ENCODE measurements around the gene RP9.
A peak's percentile ranks its signal among the peaks of the same experiment; 100 is the strongest.

RP9 gene

GRCh38 chr7:33066771-33067170, 42.4 kb downstream of the RP9 start:
- Histone ChIP-seq H3K9me3 (ENCODE audit: control insufficient read depth, low read length) (peaks cover 8% of the 10 kb centered on the region), H3K36me3 (ENCODE audit: control insufficient read depth, insufficient read depth, low read length) (no peaks in the 10 kb centered on the region), H3K4me3 (ENCODE audit: insufficient read depth, low read depth, low read length) (no peak overlapping the region), H3K27ac (ENCODE audit: insufficient read depth, low read depth, low read length, poor library complexity, severe bottlenecking) (no peak overlapping the region), H3K27me3 (ENCODE audit: control insufficient read depth, insufficient read depth, low read length, poor library complexity, severe bottlenecking) (no peaks in the 10 kb centered on the region), H3K4me1 (ENCODE audit: control insufficient read depth, insufficient read depth, low read length) (no peaks in the 10 kb centered on the region)
- 79% methylated on average over 1 of the region's 1 CpG; no CpG with 5 or more reads in 1 of the 2 experiments for WGBS, 2 experiments

GRCh38 chr7:33065981-33066380, 43.2 kb downstream of the RP9 start:
- Histone ChIP-seq H3K27me3 (ENCODE audit: control insufficient read depth, insufficient read depth, low read length, poor library complexity, severe bottlenecking) (no peaks in the 10 kb centered on the region), H3K9me3 (ENCODE audit: control insufficient read depth, low read length) (peaks cover 8% of the 10 kb centered on the region), H3K4me3 (ENCODE audit: insufficient read depth, low read depth, low read length) (no peak overlapping the region), H3K36me3 (ENCODE audit: control insufficient read depth, insufficient read depth, low read length) (no peaks in the 10 kb centered on the region), H3K4me1 (ENCODE audit: control insufficient read depth, insufficient read depth, low read length) (no peaks in the 10 kb centered on the region), H3K27ac (ENCODE audit: insufficient read depth, low read depth, low read length, poor library complexity, severe bottlenecking) (no peak overlapping the region)
- WGBS, 2 experiments, result 92 to 95% methylated on average over 1 of the region's 1 CpG

GRCh38 chr7:33062782-33063443, 46.3 kb downstream of the RP9 start:
- peaks cover 8% of the 10 kb centered on the region for H3K9me3 ChIP-seq (ENCODE audit: control insufficient read depth, low read length)
- H3K36me3 ChIP-seq (ENCODE audit: control insufficient read depth, insufficient read depth, low read length), result no peaks in the 10 kb centered on the region
- peak overlapping the region; percentile 86 for H3K27ac ChIP-seq (ENCODE audit: insufficient read depth, low read depth, low read length, poor library complexity, severe bottlenecking)
- H3K4me3 ChIP-seq (ENCODE audit: insufficient read depth, low read depth, low read length), result peak overlapping the region; percentile 84
- no peaks in the 10 kb centered on the region for H3K4me1 ChIP-seq (ENCODE audit: control insufficient read depth, insufficient read depth, low read length)
- WGBS, 2 experiments, result 1% methylated on average over 50 of the region's 50 CpGs
- H3K27me3 ChIP-seq (ENCODE audit: control insufficient read depth, insufficient read depth, low read length, poor library complexity, severe bottlenecking), result no peaks in the 10 kb centered on the region

- H3K4me1 ChIP-seq (ENCODE audit: control insufficient read depth, insufficient read depth, low read length), result no peaks in the 10 kb centered on the region
- peak within 1 kb of the TSS; percentile 84 for H3K4me3 ChIP-seq (ENCODE audit: insufficient read depth, low read depth, low read length)
- WGBS, 2 experiments, result 0% methylated on average over 66 of the region's 66 CpGs
- H3K9me3 ChIP-seq (ENCODE audit: control insufficient read depth, low read length), result peaks cover 8% of the 10 kb centered on the region
- H3K36me3 ChIP-seq (ENCODE audit: control insufficient read depth, insufficient read depth, low read length), result no peaks in the 10 kb centered on the region
- H3K27me3 ChIP-seq (ENCODE audit: control insufficient read depth, insufficient read depth, low read length, poor library complexity, severe bottlenecking), result no peaks in the 10 kb centered on the region
- peak within 1 kb of the TSS; percentile 86 for H3K27ac ChIP-seq (ENCODE audit: insufficient read depth, low read depth, low read length, poor library complexity, severe bottlenecking)
Measured at GRCh38 chr7:33062023-33062781, 47.0 kb downstream of the RP9 start, which contains the start of gene NT5C3A. NT5C3A (minus strand) TSS chr7:33062776; CDS start chr7:33062705, 71 bp downstream.

- Histone ChIP-seq H3K27me3 (ENCODE audit: control insufficient read depth, insufficient read depth, low read length, poor library complexity, severe bottlenecking) (no peaks in the 10 kb centered on the region), H3K4me3 (ENCODE audit: insufficient read depth, low read depth, low read length) (peak overlapping the region; percentile 84), H3K9me3 (ENCODE audit: control insufficient read depth, low read length) (peaks cover 4% of the 10 kb centered on the region), H3K27ac (ENCODE audit: insufficient read depth, low read depth, low read length, poor library complexity, severe bottlenecking) (no peak overlapping the region), H3K36me3 (ENCODE audit: control insufficient read depth, insufficient read depth, low read length) (no peaks in the 10 kb centered on the region), H3K4me1 (ENCODE audit: control insufficient read depth, insufficient read depth, low read length) (no peaks in the 10 kb centered on the region)
- 42 to 59% methylated on average over 5 to 6 of the region's 8 CpGs for WGBS, 2 experiments
Measured at GRCh38 chr7:33061282-33061937, 47.8 kb downstream of the RP9 start.

- H3K4me3 ChIP-seq (ENCODE audit: insufficient read depth, low read depth, low read length), result no peak overlapping the region
- WGBS, 2 experiments, result 46% methylated on average over 4 of the region's 4 CpGs
- no peaks in the 10 kb centered on the region for H3K27me3 ChIP-seq (ENCODE audit: control insufficient read depth, insufficient read depth, low read length, poor library complexity, severe bottlenecking)
- H3K9me3 ChIP-seq (ENCODE audit: control insufficient read depth, low read length), result no peaks in the 10 kb centered on the region
- H3K4me1 ChIP-seq (ENCODE audit: control insufficient read depth, insufficient read depth, low read length), result no peaks in the 10 kb centered on the region
- no peak overlapping the region for H3K27ac ChIP-seq (ENCODE audit: insufficient read depth, low read depth, low read length, poor library complexity, severe bottlenecking)
- H3K36me3 ChIP-seq (ENCODE audit: control insufficient read depth, insufficient read depth, low read length), result no peaks in the 10 kb centered on the region
Measured at GRCh38 chr7:33059635-33060034, 49.6 kb downstream of the RP9 start.

- Histone ChIP-seq H3K27ac (ENCODE audit: insufficient read depth, low read depth, low read length, poor library complexity, severe bottlenecking) (no peak overlapping the region), H3K4me1 (ENCODE audit: control insufficient read depth, insufficient read depth, low read length) (no peaks in the 10 kb centered on the region), H3K4me3 (ENCODE audit: insufficient read depth, low read depth, low read length) (no peak overlapping the region), H3K27me3 (ENCODE audit: control insufficient read depth, insufficient read depth, low read length, poor library complexity, severe bottlenecking) (no peaks in the 10 kb centered on the region), H3K36me3 (ENCODE audit: control insufficient read depth, insufficient read depth, low read length) (no peaks in the 10 kb centered on the region), H3K9me3 (ENCODE audit: control insufficient read depth, low read length) (no peaks in the 10 kb centered on the region)
- 90 to 92% methylated on average over 5 of the region's 5 CpGs for WGBS, 2 experiments
Measured at GRCh38 chr7:33055158-33055557, 54.0 kb downstream of the RP9 start.

- Histone ChIP-seq H3K27me3 (ENCODE audit: control insufficient read depth, insufficient read depth, low read length, poor library complexity, severe bottlenecking) (no peaks in the 10 kb centered on the region), H3K4me3 (ENCODE audit: insufficient read depth, low read depth, low read length) (no peak overlapping the region), H3K9me3 (ENCODE audit: control insufficient read depth, low read length) (no peaks in the 10 kb centered on the region), H3K36me3 (ENCODE audit: control insufficient read depth, insufficient read depth, low read length) (no peaks in the 10 kb centered on the region), H3K27ac (ENCODE audit: insufficient read depth, low read depth, low read length, poor library complexity, severe bottlenecking) (no peak overlapping the region), H3K4me1 (ENCODE audit: control insufficient read depth, insufficient read depth, low read length) (no peaks in the 10 kb centered on the region)
- WGBS, 2 experiments, result 98 to 100% methylated on average over 1 of the region's 2 CpGs
Measured at GRCh38 chr7:33054261-33054964, 54.8 kb downstream of the RP9 start.

GRCh38 chr7:33053721-33054120, 55.5 kb downstream of the RP9 start:
- Histone ChIP-seq H3K27me3 (ENCODE audit: control insufficient read depth, insufficient read depth, low read length, poor library complexity, severe bottlenecking) (no peaks in the 10 kb centered on the region), H3K9me3 (ENCODE audit: control insufficient read depth, low read length) (no peaks in the 10 kb centered on the region), H3K4me1 (ENCODE audit: control insufficient read depth, insufficient read depth, low read length) (no peaks in the 10 kb centered on the region), H3K4me3 (ENCODE audit: insufficient read depth, low read depth, low read length) (no peak overlapping the region), H3K27ac (ENCODE audit: insufficient read depth, low read depth, low read length, poor library complexity, severe bottlenecking) (no peak overlapping the region), H3K36me3 (ENCODE audit: control insufficient read depth, insufficient read depth, low read length) (no peaks in the 10 kb centered on the region)
- 94 to 100% methylated on average over 1 of the region's 1 CpG for WGBS, 2 experiments

All from ectodermal cell (in vitro differentiated cells).